Osteoblast (primary cell): ENCODE data around the gene MMP24. TPM values are rescaled to one million over a fixed set of nuclear protein-coding genes. Genes with fewer than 3 reads are reported as not detected.

ENCODE experiments used
- DNase-seq: peaks from one replicate; pipeline ENCODE4 v3.0.0; 2011; ENCODE audit warnings: low spot score, mixed read lengths; ENCODE audit not compliant: insufficient read length; ENCODE audit errors: missing footprints
- H2AFZ ChIP-seq: 2 replicates; pipeline ENCODE4 v1.6.0; 2011; ENCODE audit warnings: mild to moderate bottlenecking, low read length
- H3K27ac ChIP-seq: 2 replicates; pipeline ENCODE4 v1.5.1; 2011; ENCODE audit warnings: mild to moderate bottlenecking, low read depth, low read length, moderate library complexity
- H3K27me3 ChIP-seq: 2 replicates; pipeline ENCODE4 v1.6.0; 2012; ENCODE audit warnings: mild to moderate bottlenecking, control low read depth, inconsistent platforms, low read length, moderate library complexity; ENCODE audit not compliant: insufficient read depth
- H3K36me3 ChIP-seq: 2 replicates; pipeline ENCODE4 v1.5.1; 2011; ENCODE audit warnings: mild to moderate bottlenecking, low read length, control low read depth, moderate library complexity; ENCODE audit not compliant: insufficient read depth
- H3K4me1 ChIP-seq: 2 replicates; pipeline ENCODE4 v1.5.1; 2011; ENCODE audit warnings: mild to moderate bottlenecking, low read length, control low read depth, moderate library complexity; ENCODE audit not compliant: insufficient read depth
- H3K4me2 ChIP-seq: 2 replicates; pipeline ENCODE4 v1.6.0; 2011; ENCODE audit warnings: mild to moderate bottlenecking, low read length; ENCODE audit not compliant: insufficient read depth
- H3K4me3 ChIP-seq: fragments of 200-600 bp; sonication (generic); 3 replicates; pipeline ENCODE4 v1.5.1; 2012; ENCODE audit warnings: mild to moderate bottlenecking, low read length, inconsistent platforms; ENCODE audit not compliant: insufficient read depth
- H3K79me2 ChIP-seq: 2 replicates; pipeline ENCODE4 v1.6.0; 2012; ENCODE audit warnings: mild to moderate bottlenecking, low read length, control low read depth, inconsistent platforms; ENCODE audit not compliant: insufficient read depth
- H3K9me3 ChIP-seq: 2 replicates; pipeline ENCODE4 v1.5.1; 2011; ENCODE audit warnings: low read depth, low read length, control low read depth
- H4K20me1 ChIP-seq: 2 replicates; pipeline ENCODE4 v1.6.0; 2012; ENCODE audit warnings: mild to moderate bottlenecking, low read length, control low read depth; ENCODE audit not compliant: insufficient read depth
- CTCF ChIP-seq: IDR thresholded peaks from 2 replicates; pipeline ENCODE4 v1.5.1; 2011; ENCODE audit warnings: mild to moderate bottlenecking, low read depth, low read length, moderate library complexity; ENCODE audit errors: extremely low read depth
- total RNA-seq: library from RNA; depleted of rRNA; stranded (reverse); fragments of >200 nt; gene quantifications from 2 replicates; pipeline ENCODE4 v1.2.3, GENCODE V29; 2012

Gene MMP24
- total RNA-seq, 1 donor, result 1.1 TPM

- no peaks in the 10 kb centered on the region for H3K4me1 ChIP-seq
- H3K9me3 ChIP-seq, result no peaks in the 10 kb centered on the region
- no peaks in the 10 kb centered on the region for H3K27me3 ChIP-seq
- H3K4me3 ChIP-seq, result no peak overlapping the region
- TF ChIP-seq CTCF, result no peak
- no peak overlapping the region for H3K27ac ChIP-seq
- H4K20me1 ChIP-seq, result peaks cover 5% of the 10 kb centered on the region
- DNase-seq, result no peak
- no peak overlapping the region for H2AFZ ChIP-seq
- H3K36me3 ChIP-seq, result no peaks in the 10 kb centered on the region
- H3K4me2 ChIP-seq, result no peak overlapping the region
- no peaks in the 10 kb centered on the region for H3K79me2 ChIP-seq
Observed at GRCh38 chr20:35240811-35241293, 14.4 kb downstream of the MMP24 start.

GRCh38 chr20:35243317-35243716 lies 16.8 kb downstream of the MMP24 start:
- H3K9me3 ChIP-seq, result no peaks in the 10 kb centered on the region
- no peaks in the 10 kb centered on the region for H3K79me2 ChIP-seq
- H3K36me3 ChIP-seq, result no peaks in the 10 kb centered on the region
- H3K27me3 ChIP-seq, result no peaks in the 10 kb centered on the region
- no peak overlapping the region for H3K4me2 ChIP-seq
- H2AFZ ChIP-seq, result no peak overlapping the region
- H3K4me3 ChIP-seq, result no peak overlapping the region
- no peak for DNase-seq
- H3K27ac ChIP-seq, result no peak overlapping the region
- no peak for TF ChIP-seq CTCF
- H4K20me1 ChIP-seq, result peaks cover 5% of the 10 kb centered on the region
- no peaks in the 10 kb centered on the region for H3K4me1 ChIP-seq

GRCh38 chr20:35243986-35244385 lies 17.5 kb downstream of the MMP24 start:
- Histone ChIP-seq H3K4me3 (no peak overlapping the region), H4K20me1 (peaks cover 5% of the 10 kb centered on the region), H3K27ac (no peak overlapping the region), H3K27me3 (no peaks in the 10 kb centered on the region), H3K4me1 (no peaks in the 10 kb centered on the region), H3K9me3 (no peaks in the 10 kb centered on the region), H3K4me2 (no peak overlapping the region), H2AFZ (no peak overlapping the region), H3K36me3 (no peaks in the 10 kb centered on the region), H3K79me2 (no peaks in the 10 kb centered on the region)
- no peak for DNase-seq
- TF ChIP-seq CTCF, result no peak

GRCh38 chr20:35246723-35247122 lies 20.2 kb downstream of the MMP24 start:
- Histone ChIP-seq H4K20me1 (no peaks in the 10 kb centered on the region), H3K36me3 (no peaks in the 10 kb centered on the region), H3K79me2 (no peaks in the 10 kb centered on the region), H3K27ac (no peak overlapping the region), H3K9me3 (no peaks in the 10 kb centered on the region), H2AFZ (no peak overlapping the region), H3K4me1 (no peaks in the 10 kb centered on the region), H3K27me3 (no peaks in the 10 kb centered on the region), H3K4me2 (no peak overlapping the region), H3K4me3 (no peak overlapping the region)
- no peak for DNase-seq
- TF ChIP-seq CTCF, result no peak
